Measurements from ENCODE around the gene USP43. TPM values are rescaled to one million over a fixed set of nuclear protein-coding genes. Genes with fewer than 3 reads are reported as not detected.

Gene USP43
- total RNA-seq, 1 experiment from 2014 or later: 3.2 TPM

DNA sequence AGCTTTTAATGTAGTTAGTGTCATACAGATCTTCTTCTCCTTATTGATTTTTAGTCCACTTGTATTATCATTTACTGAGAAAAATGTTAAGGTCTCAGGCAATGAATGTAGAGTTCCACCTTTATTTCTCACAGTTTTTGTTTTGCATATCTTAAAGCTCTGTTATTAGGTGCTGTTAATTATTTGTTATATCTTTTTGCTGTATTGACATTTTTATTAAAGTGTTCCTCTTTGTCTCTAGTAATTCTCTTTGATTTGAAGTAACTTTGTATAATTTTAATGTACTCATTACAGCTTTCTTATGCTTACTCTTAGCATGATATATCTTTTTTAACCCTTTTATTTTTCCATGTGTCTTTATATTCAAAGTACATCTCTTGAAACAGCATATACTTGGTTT is 22.4 kb upstream of the USP43 start:
- TF ChIP-seq, protein P1, sequence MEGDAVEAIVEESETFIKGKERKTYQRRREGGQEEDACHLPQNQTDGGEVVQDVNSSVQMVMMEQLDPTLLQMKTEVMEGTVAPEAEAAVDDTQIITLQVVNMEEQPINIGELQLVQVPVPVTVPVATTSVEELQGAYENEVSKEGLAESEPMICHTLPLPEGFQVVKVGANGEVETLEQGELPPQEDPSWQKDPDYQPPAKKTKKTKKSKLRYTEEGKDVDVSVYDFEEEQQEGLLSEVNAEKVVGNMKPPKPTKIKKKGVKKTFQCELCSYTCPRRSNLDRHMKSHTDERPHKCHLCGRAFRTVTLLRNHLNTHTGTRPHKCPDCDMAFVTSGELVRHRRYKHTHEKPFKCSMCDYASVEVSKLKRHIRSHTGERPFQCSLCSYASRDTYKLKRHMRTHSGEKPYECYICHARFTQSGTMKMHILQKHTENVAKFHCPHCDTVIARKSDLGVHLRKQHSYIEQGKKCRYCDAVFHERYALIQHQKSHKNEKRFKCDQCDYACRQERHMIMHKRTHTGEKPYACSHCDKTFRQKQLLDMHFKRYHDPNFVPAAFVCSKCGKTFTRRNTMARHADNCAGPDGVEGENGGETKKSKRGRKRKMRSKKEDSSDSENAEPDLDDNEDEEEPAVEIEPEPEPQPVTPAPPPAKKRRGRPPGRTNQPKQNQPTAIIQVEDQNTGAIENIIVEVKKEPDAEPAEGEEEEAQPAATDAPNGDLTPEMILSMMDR (IDR thresholded peaks at IDR 0.05; ENCODE audit: unreplicated experiment): no peak
- Mint-ChIP-seq H3K27ac (ENCODE audit: low read depth, unreplicated experiment) (no peak overlapping the region), H3K9me3 (ENCODE audit: unreplicated experiment) (peaks cover 19% of the 10 kb centered on the region), H3K4me3 (ENCODE audit: unreplicated experiment) (no peak overlapping the region), H3K36me3 (ENCODE audit: insufficient read depth, unreplicated experiment) (no peaks in the 10 kb centered on the region), H3K27me3 (ENCODE audit: insufficient read depth, unreplicated experiment) (no peaks in the 10 kb centered on the region), H3K4me1 (ENCODE audit: insufficient read depth, unreplicated experiment) (no peaks in the 10 kb centered on the region)
- ChIA-PET CTCF (interaction anchor here (0.5 to 0.6 kb wide), 2 partner anchors 119 to 626 kb away, joined by 3 to 6 read pairs; no protein-coding TSS in a partner anchor), POLR2A (no interaction called here)
- no TSS peak for BruUV-seq (replicated peaks)
- DNase-seq (ENCODE audit: unreplicated experiment): no peak
- intact Hi-C loops (cut with micrococcal nuclease): no loop called here

DNA sequence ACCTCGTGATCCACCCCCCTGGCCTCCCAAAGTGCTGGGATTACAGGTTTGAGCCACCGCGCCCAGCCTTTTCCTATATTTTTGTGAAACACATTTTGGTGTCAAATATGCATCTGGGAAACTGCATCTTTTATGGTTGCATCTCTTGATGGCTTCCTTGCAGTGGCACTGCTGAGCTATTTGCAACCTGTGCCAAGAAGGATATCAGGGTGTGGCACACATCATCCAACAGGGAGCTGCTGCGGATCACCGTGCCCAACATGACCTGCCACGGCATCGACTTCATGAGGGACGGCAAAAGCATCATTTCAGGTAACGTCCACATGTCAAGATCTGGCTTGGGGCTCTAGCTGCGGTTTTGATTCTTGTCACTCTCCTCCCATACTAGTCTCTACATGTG is 16.8 kb upstream of the USP43 start:
- intact Hi-C loops (cut with micrococcal nuclease): no loop called here
- DNase-seq (ENCODE audit: unreplicated experiment): peak; percentile 47
- no TSS peak for BruUV-seq (replicated peaks)

DNA sequence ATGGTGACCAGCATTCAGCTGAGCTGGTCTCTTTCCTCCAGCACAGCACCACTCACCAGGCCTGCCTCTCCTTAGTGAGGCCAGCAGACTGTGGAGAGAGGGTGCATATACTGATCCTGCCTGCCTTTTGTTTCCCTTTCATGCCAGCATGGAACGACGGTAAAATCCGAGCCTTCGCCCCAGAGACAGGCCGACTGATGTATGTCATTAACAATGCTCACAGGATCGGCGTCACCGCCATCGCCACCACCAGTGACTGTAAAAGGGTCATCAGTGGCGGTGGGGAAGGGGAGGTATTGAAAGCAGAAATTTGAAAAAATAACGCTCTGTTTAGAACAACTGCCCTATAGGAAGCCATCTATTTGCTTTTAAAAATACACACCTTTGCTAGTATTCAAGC is 12.6 kb upstream of the USP43 start:
- ChIA-PET CTCF (no interaction called here), POLR2A (interaction anchor here (0.6 kb wide), 1 partner anchor 63 kb away, joined by 3 read pairs; no protein-coding TSS in a partner anchor)
- no peaks in the 10 kb centered on the region for H3K27me3 Mint-ChIP-seq (ENCODE audit: insufficient read depth, unreplicated experiment)
- H3K4me1 Mint-ChIP-seq (ENCODE audit: insufficient read depth, unreplicated experiment): no peaks in the 10 kb centered on the region
- no peak overlapping the region for H3K4me3 Mint-ChIP-seq (ENCODE audit: unreplicated experiment)
- intact Hi-C loops (cut with micrococcal nuclease): no loop called here
- DNase-seq (ENCODE audit: unreplicated experiment): no peak
- no peaks in the 10 kb centered on the region for H3K9me3 Mint-ChIP-seq (ENCODE audit: unreplicated experiment)
- no peak overlapping the region for H3K27ac Mint-ChIP-seq (ENCODE audit: low read depth, unreplicated experiment)
- no peaks in the 10 kb centered on the region for H3K36me3 Mint-ChIP-seq (ENCODE audit: insufficient read depth, unreplicated experiment)
- TF ChIP-seq, protein P1 (IDR thresholded peaks at IDR 0.05; ENCODE audit: unreplicated experiment): no peak
- no TSS peak for BruUV-seq (replicated peaks)

More for the DNA sequence above, 16.8 kb upstream of the USP43 start:
- no peaks in the 10 kb centered on the region for H3K4me1 Mint-ChIP-seq (ENCODE audit: insufficient read depth, unreplicated experiment)
- ChIA-PET CTCF (interaction anchor here (0.5 to 1.1 kb wide), 5 partner anchors 18 to 610 kb away, joined by 3 to 6 read pairs (median 3); no protein-coding TSS in a partner anchor), POLR2A (no interaction called here)
- H3K27ac Mint-ChIP-seq (ENCODE audit: low read depth, unreplicated experiment): no peak overlapping the region
- no peak overlapping the region for H3K4me3 Mint-ChIP-seq (ENCODE audit: unreplicated experiment)
- TF ChIP-seq, protein P1 (IDR thresholded peaks at IDR 0.05; ENCODE audit: unreplicated experiment): no peak
- H3K9me3 Mint-ChIP-seq (ENCODE audit: unreplicated experiment): peaks cover 4% of the 10 kb centered on the region
- H3K36me3 Mint-ChIP-seq (ENCODE audit: insufficient read depth, unreplicated experiment): no peaks in the 10 kb centered on the region
- H3K27me3 Mint-ChIP-seq (ENCODE audit: insufficient read depth, unreplicated experiment): no peaks in the 10 kb centered on the region

DNA sequence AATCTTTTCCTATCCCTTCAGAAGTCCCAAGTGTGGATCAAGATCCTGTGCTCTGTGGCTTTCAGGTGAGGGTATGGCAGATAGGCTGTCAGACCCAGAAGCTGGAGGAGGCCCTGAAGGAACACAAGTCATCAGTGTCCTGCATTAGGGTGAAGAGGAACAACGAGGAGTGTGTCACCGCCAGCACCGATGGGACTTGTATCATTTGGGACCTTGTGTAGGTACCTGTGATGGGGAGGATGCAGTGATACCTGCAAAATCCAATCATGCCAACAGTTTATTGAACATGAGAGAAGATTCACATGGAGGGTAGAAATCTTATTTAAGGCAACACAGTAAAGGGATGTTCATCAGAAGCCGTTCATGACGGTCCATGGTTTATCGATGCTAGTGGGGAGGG is 10.0 kb upstream of the USP43 start:
- H3K36me3 Mint-ChIP-seq (ENCODE audit: insufficient read depth, unreplicated experiment): no peaks in the 10 kb centered on the region
- CTCF ChIA-PET: interaction anchor here (0.7 kb wide), 2 partner anchors 222 to 412 kb away, joined by 4 to 5 read pairs; no protein-coding TSS in a partner anchor
- H3K9me3 Mint-ChIP-seq (ENCODE audit: unreplicated experiment): no peaks in the 10 kb centered on the region
- intact Hi-C loops (cut with micrococcal nuclease): no loop called here
- DNase-seq (ENCODE audit: unreplicated experiment): no peak
- POLR2A ChIA-PET: interaction anchor here (0.7 kb wide), 1 partner anchor 22 kb away, joined by 3 read pairs; no protein-coding TSS in a partner anchor
- no peaks in the 10 kb centered on the region for H3K27me3 Mint-ChIP-seq (ENCODE audit: insufficient read depth, unreplicated experiment)
- no peaks in the 10 kb centered on the region for H3K4me1 Mint-ChIP-seq (ENCODE audit: insufficient read depth, unreplicated experiment)
- H3K4me3 Mint-ChIP-seq (ENCODE audit: unreplicated experiment): no peak overlapping the region
- no TSS peak for BruUV-seq (replicated peaks)
- TF ChIP-seq, protein P1 (IDR thresholded peaks at IDR 0.05; ENCODE audit: unreplicated experiment): no peak
- H3K27ac Mint-ChIP-seq (ENCODE audit: low read depth, unreplicated experiment): no peak overlapping the region

Data from MCF 10A (cell line).